Activated CD4-positive, alpha-beta memory T cell treated with anti-CD3 and anti-CD28 coated beads for 36 hours (primary cell): ENCODE results near the gene TBATA. TPM values are rescaled to one million over a fixed set of nuclear protein-coding genes. Genes with fewer than 3 reads are reported as not detected.

Experiments
- CTCF ChIA-PET: fragments of 350-600 bp; sonication (Branson Sonifier 250); formaldehyde crosslinking; loops from one replicate; lab custom pipeline; 2021; ENCODE audit warnings: antibody characterized with exemption, inconsistent platforms; lab: Charles Lee
- POLR2A ChIA-PET: fragments of 350-600 bp; sonication (Branson Sonifier 250); formaldehyde crosslinking; loops from one replicate; lab custom pipeline; 2021; ENCODE audit warnings: antibody characterized with exemption; lab: Charles Lee
- DNase-seq: peaks from one replicate; pipeline ENCODE4 v3.0.0-alpha.2; 2020
- H3K27ac Mint-ChIP-seq: one replicate; pipeline ENCODE4 v1.8.0; 2021; ENCODE audit warnings: mixed read lengths
- H3K27me3 Mint-ChIP-seq: one replicate; pipeline ENCODE4 v1.8.0; 2021; ENCODE audit warnings: mixed read lengths
- H3K36me3 Mint-ChIP-seq: one replicate; pipeline ENCODE4 v1.8.0; 2021; ENCODE audit warnings: mixed read lengths
- H3K4me1 Mint-ChIP-seq: one replicate; pipeline ENCODE4 v1.8.0; 2021; ENCODE audit warnings: low read depth, mixed read lengths
- H3K4me3 Mint-ChIP-seq: one replicate; pipeline ENCODE4 v1.8.0; 2021; ENCODE audit warnings: mild to moderate bottlenecking, mixed read lengths
- H3K9me3 Mint-ChIP-seq: one replicate; pipeline ENCODE4 v1.8.0; 2021; ENCODE audit warnings: mixed read lengths
- intact Hi-C: fragments of 100-400 bp; cut with micrococcal nuclease; formaldehyde crosslinking; loops from one replicate; pipeline ENCODE4 v1.15.1; 2023
- total RNA-seq, 2 experiments: library from RNA; stranded (reverse); gene quantifications; one replicate each; pipeline ENCODE4 v1.2.3, GENCODE V29; 2021

Gene TBATA
- total RNA-seq, 2 experiments from 2014 or later = not detected

GRCh38 chr10:70735161-70735560 lies 50.0 kb downstream of the TBATA start:
- no peaks in the 10 kb centered on the region for H3K9me3 Mint-ChIP-seq
- ChIA-PET CTCF (no interaction called here), POLR2A (no interaction called here)
- H3K27ac Mint-ChIP-seq = no peak overlapping the region
- intact Hi-C loops = no loop called here
- no peaks in the 10 kb centered on the region for H3K4me1 Mint-ChIP-seq
- no peaks in the 10 kb centered on the region for H3K36me3 Mint-ChIP-seq
- no peaks in the 10 kb centered on the region for H3K27me3 Mint-ChIP-seq
- no peak overlapping the region for H3K4me3 Mint-ChIP-seq
- no peak for DNase-seq

GRCh38 chr10:70733051-70733450 lies 52.1 kb downstream of the TBATA start:
- Mint-ChIP-seq H3K4me3 (no peak overlapping the region), H3K36me3 (no peaks in the 10 kb centered on the region), H3K27me3 (no peaks in the 10 kb centered on the region), H3K27ac (no peak overlapping the region), H3K4me1 (no peaks in the 10 kb centered on the region), H3K9me3 (no peaks in the 10 kb centered on the region)
- no peak for DNase-seq
- ChIA-PET POLR2A (no interaction called here), CTCF (interaction anchor here (0.8 kb wide), 1 partner anchor 26 kb away, joined by 3 read pairs; no protein-coding TSS in a partner anchor)
- intact Hi-C loops = no loop called here

GRCh38 chr10:70732569-70732968 lies 52.6 kb downstream of the TBATA start:
- intact Hi-C loops = no loop called here
- Mint-ChIP-seq H3K27me3 (no peaks in the 10 kb centered on the region), H3K36me3 (no peaks in the 10 kb centered on the region), H3K4me3 (no peak overlapping the region), H3K27ac (no peak overlapping the region), H3K9me3 (no peaks in the 10 kb centered on the region), H3K4me1 (no peaks in the 10 kb centered on the region)
- ChIA-PET CTCF (interaction anchor here (1.3 kb wide), 1 partner anchor 27 kb away, joined by 3 read pairs; no protein-coding TSS in a partner anchor), POLR2A (no interaction called here)
- DNase-seq = no peak

- Mint-ChIP-seq H3K4me3 (no peak overlapping the region), H3K4me1 (no peaks in the 10 kb centered on the region), H3K27me3 (no peaks in the 10 kb centered on the region), H3K27ac (no peak overlapping the region), H3K9me3 (no peaks in the 10 kb centered on the region), H3K36me3 (no peaks in the 10 kb centered on the region)
- ChIA-PET POLR2A (no interaction called here), CTCF (no interaction called here)
- no peak for DNase-seq
- intact Hi-C loops = no loop called here
Measured at GRCh38 chr10:70730955-70731354, 54.2 kb downstream of the TBATA start.

GRCh38 chr10:70729763-70730357 lies 55.3 kb downstream of the TBATA start:
- ChIA-PET POLR2A (no interaction called here), CTCF (no interaction called here)
- no peaks in the 10 kb centered on the region for H3K9me3 Mint-ChIP-seq
- H3K27me3 Mint-ChIP-seq = no peaks in the 10 kb centered on the region
- no peak overlapping the region for H3K4me3 Mint-ChIP-seq
- H3K4me1 Mint-ChIP-seq = no peaks in the 10 kb centered on the region
- DNase-seq = no peak
- no peaks in the 10 kb centered on the region for H3K36me3 Mint-ChIP-seq
- intact Hi-C loops = no loop called here
- no peak overlapping the region for H3K27ac Mint-ChIP-seq

GRCh38 chr10:70728328-70728727 lies 56.8 kb downstream of the TBATA start:
- ChIA-PET POLR2A (no interaction called here), CTCF (no interaction called here)
- no peak for DNase-seq
- Mint-ChIP-seq H3K27ac (no peak overlapping the region), H3K27me3 (no peaks in the 10 kb centered on the region), H3K36me3 (no peaks in the 10 kb centered on the region), H3K9me3 (no peaks in the 10 kb centered on the region), H3K4me1 (no peaks in the 10 kb centered on the region), H3K4me3 (no peak overlapping the region)
- intact Hi-C loops = no loop called here

- H3K4me3 Mint-ChIP-seq = no peak overlapping the region
- ChIA-PET CTCF (no interaction called here), POLR2A (no interaction called here)
- no peaks in the 10 kb centered on the region for H3K9me3 Mint-ChIP-seq
- H3K27me3 Mint-ChIP-seq = no peaks in the 10 kb centered on the region
- no peaks in the 10 kb centered on the region for H3K36me3 Mint-ChIP-seq
- no peak for DNase-seq
- intact Hi-C loops = no loop called here
- H3K27ac Mint-ChIP-seq = no peak overlapping the region
- H3K4me1 Mint-ChIP-seq = no peaks in the 10 kb centered on the region
Measured at GRCh38 chr10:70726909-70727495, 58.2 kb downstream of the TBATA start.

GRCh38 chr10:70723771-70724170 lies 61.4 kb downstream of the TBATA start:
- no peak overlapping the region for H3K4me3 Mint-ChIP-seq
- H3K9me3 Mint-ChIP-seq = no peaks in the 10 kb centered on the region
- H3K27me3 Mint-ChIP-seq = no peaks in the 10 kb centered on the region
- no peak overlapping the region for H3K27ac Mint-ChIP-seq
- no peaks in the 10 kb centered on the region for H3K36me3 Mint-ChIP-seq
- ChIA-PET CTCF (no interaction called here), POLR2A (no interaction called here)
- H3K4me1 Mint-ChIP-seq = no peaks in the 10 kb centered on the region
- intact Hi-C loops = no loop called here
- no peak for DNase-seq

- CTCF ChIA-PET = no interaction called here
Measured at GRCh38 chr10:70722820-70723424, 62.3 kb downstream of the TBATA start.

More at GRCh38 chr10:70722820-70723424, 62.3 kb downstream of the TBATA start:
- H3K27ac Mint-ChIP-seq = no peak overlapping the region
- intact Hi-C loops = no loop called here
- no peak for DNase-seq
- no peaks in the 10 kb centered on the region for H3K4me1 Mint-ChIP-seq
- no peaks in the 10 kb centered on the region for H3K9me3 Mint-ChIP-seq
- POLR2A ChIA-PET = no interaction called here
- H3K27me3 Mint-ChIP-seq = no peaks in the 10 kb centered on the region
- H3K36me3 Mint-ChIP-seq = no peaks in the 10 kb centered on the region
- no peak overlapping the region for H3K4me3 Mint-ChIP-seq

Other genes starting within 250 kb of the TBATA start
- gene PRF1, start 182.6 kb downstream of the TBATA start, total RNA-seq = 10 to 100 TPM; 32.4 to 32.6 TPM
- not detected for gene ADAMTS14, start 112.9 kb downstream of the TBATA start, total RNA-seq
- 10 to 100 TPM; 65.6 to 67.0 TPM for gene SGPL1, start 30.6 kb upstream of the TBATA start, total RNA-seq
- gene PCBD1, start 103.2 kb upstream of the TBATA start, total RNA-seq = 10 to 100 TPM; 53.4 to 56.7 TPM